H1 (cell line): Measurements from ENCODE around the gene WDR1. TPM values are rescaled to one million over a fixed set of nuclear protein-coding genes. Genes with fewer than 3 reads are reported as not detected.

Experiments used
- CTCF ChIA-PET: fragments of 300-600 bp; sonication (Branson Sonifier 250); formaldehyde crosslinking; loops from one replicate; lab custom pipeline; 2021; ENCODE audit not compliant: partially characterized antibody; lab: Charles Lee
- POLR2A ChIA-PET: fragments of 300-600 bp; sonication (Branson Sonifier 250); formaldehyde crosslinking; loops from one replicate; lab custom pipeline; 2021; ENCODE audit warnings: inconsistent platforms; ENCODE audit not compliant: partially characterized antibody; lab: Charles Lee
- DNase-seq, 2 experiments: peaks; one replicate each; pipeline versions ENCODE4 v3.0.0 to v3.0.0-alpha.2; 2010 to 2022; ENCODE audit warnings: low spot score in 2 of 2, low read depth in 1 of 2, mixed read lengths in 1 of 2
- FAIRE-seq: peaks from 2 replicates; lab custom pipeline; 2011; peaks lifted over from hg19 to GRCh38; lab: Jason Lieb, UNC
- H2AFZ ChIP-seq: 2 replicates; pipeline ENCODE4 v1.8.1; 2012; ENCODE audit warnings: low read length, inconsistent platforms
- H2AK5ac ChIP-seq: 2 replicates; pipeline ENCODE4 v1.6.1; 2013; ENCODE audit warnings: low read depth, low read length
- H2BK120ac ChIP-seq: replicated peaks from 2 replicates; pipeline ENCODE3; 2013; ENCODE audit warnings: low read depth, low read length, inconsistent platforms
- H2BK12ac ChIP-seq: 2 replicates; pipeline ENCODE4 v1.6.1; 2013; ENCODE audit warnings: low read depth, low read length
- H2BK15ac ChIP-seq: 2 replicates; pipeline ENCODE4 v1.6.1; 2013; ENCODE audit warnings: low read length
- H2BK20ac ChIP-seq: 2 replicates; pipeline ENCODE4 v1.6.1; 2013; ENCODE audit warnings: low read length
- H2BK5ac ChIP-seq: 2 replicates; pipeline ENCODE4 v1.6.1; 2013; ENCODE audit warnings: low read depth, low read length
- H3K14ac ChIP-seq: 2 replicates; pipeline ENCODE4 v1.6.1; 2013; ENCODE audit warnings: inconsistent platforms; ENCODE audit not compliant: insufficient read length
- H3K18ac ChIP-seq: 2 replicates; pipeline ENCODE4 v1.6.1; 2013; ENCODE audit warnings: low read length; ENCODE audit errors: extremely low read depth
- H3K23ac ChIP-seq: 2 replicates; pipeline ENCODE4 v1.6.1; 2013; ENCODE audit warnings: inconsistent platforms; ENCODE audit not compliant: insufficient read length
- H3K23me2 ChIP-seq: 2 replicates; pipeline ENCODE4 v1.6.1; 2013; ENCODE audit warnings: low read depth, low read length
- H3K27ac ChIP-seq: 2 replicates; pipeline ENCODE4 v1.6.1; 2011; ENCODE audit warnings: low read depth, low read length, inconsistent platforms
- H3K27me3 ChIP-seq, 4 experiments: replicated peaks in 1 of 4; 1 replicate in 1 of 4; 2 replicates in 3 of 4; pipeline versions ENCODE4 v1.6.1 to v1.8.1; 2011 to 2013; ENCODE audit warnings: low read length in 3 of 4, mild to moderate bottlenecking in 3 of 4, inconsistent platforms in 2 of 4, mixed read lengths in 2 of 4, moderate library complexity in 1 of 4; ENCODE audit not compliant: control insufficient read depth in 3 of 4, insufficient read depth in 3 of 4; ENCODE audit errors: extremely low read depth in 1 of 4
- H3K36me3 ChIP-seq, 4 experiments: 2 replicates each; pipeline versions ENCODE4 v1.6.1 to v1.8.1; 2011 to 2013; ENCODE audit warnings: mild to moderate bottlenecking in 4 of 4, low read length in 3 of 4, moderate library complexity in 2 of 4, control low read depth in 1 of 4, inconsistent platforms in 1 of 4; ENCODE audit not compliant: insufficient read depth in 4 of 4, control insufficient read depth in 2 of 4
- H3K4ac ChIP-seq: replicated peaks from 2 replicates; pipeline ENCODE3; 2013; ENCODE audit warnings: low read length, low read depth, mixed read lengths, inconsistent platforms; ENCODE audit not compliant: insufficient read length
- H3K4me1 ChIP-seq, 4 experiments: replicated peaks in 1 of 4; 1 replicate in 1 of 4; 2 replicates in 3 of 4; pipeline versions ENCODE4 v1.6.1 to v1.8.1; 2011 to 2013; ENCODE audit warnings: low read length in 3 of 4, inconsistent platforms in 2 of 4, mixed read lengths in 1 of 4; ENCODE audit not compliant: insufficient read depth in 4 of 4, control insufficient read depth in 3 of 4
- H3K4me2 ChIP-seq, 2 experiments: 2 replicates each; pipeline versions ENCODE4 v1.6.1 to v1.8.1; 2011 to 2013; ENCODE audit warnings: low read depth in 2 of 2, low read length in 2 of 2, control low read depth in 1 of 2, inconsistent platforms in 1 of 2, mild to moderate bottlenecking in 1 of 2; ENCODE audit not compliant: insufficient read depth in 1 of 2
- H3K4me3 ChIP-seq, 4 experiments: fragments of 200-600, 300-600 bp in 1 of 4; sonication (generic), shearing (Covaris generic), sonication (Bioruptor Twin) in 1 of 4; 2 replicates each; pipeline versions ENCODE4 v1.5.1 to v1.8.1; 2011 to 2016; ENCODE audit warnings: low read length in 4 of 4, low read depth in 3 of 4, control low read depth in 2 of 4, inconsistent platforms in 2 of 4, mild to moderate bottlenecking in 2 of 4, mixed read lengths in 1 of 4, moderate library complexity in 1 of 4; ENCODE audit not compliant: insufficient read depth in 2 of 4; ENCODE audit errors: extremely low read depth in 1 of 4
- H3K56ac ChIP-seq: replicated peaks from 2 replicates; pipeline ENCODE3; 2013; ENCODE audit warnings: low read depth, mild to moderate bottlenecking, mixed read lengths, low read length, inconsistent platforms; ENCODE audit not compliant: insufficient read length
- H3K79me1 ChIP-seq: 2 replicates; pipeline ENCODE4 v1.6.1; 2013; ENCODE audit warnings: low read depth, low read length, control low read depth
- H3K79me2 ChIP-seq, 2 experiments: 2 replicates each; pipeline versions ENCODE4 v1.6.1 to v1.8.1; 2012 to 2013; ENCODE audit warnings: low read length in 2 of 2, mild to moderate bottlenecking in 2 of 2, inconsistent platforms in 1 of 2; ENCODE audit not compliant: insufficient read depth in 2 of 2, control insufficient read depth in 1 of 2
- H3K9ac ChIP-seq, 4 experiments: replicated peaks in 1 of 4; 1 replicate in 1 of 4; 2 replicates in 3 of 4; pipeline versions ENCODE4 v1.6.1 to v1.8.1; 2011 to 2013; ENCODE audit warnings: low read depth in 3 of 4, low read length in 3 of 4, control low read depth in 2 of 4, mild to moderate bottlenecking in 2 of 4, moderate library complexity in 2 of 4, inconsistent platforms in 1 of 4; ENCODE audit errors: extremely low read depth in 1 of 4
- H3K9me3 ChIP-seq, 2 experiments: 2 replicates each; pipeline versions ENCODE4 v1.6.1 to v1.8.1; 2012 to 2013; ENCODE audit warnings: mild to moderate bottlenecking in 2 of 2, moderate library complexity in 2 of 2, control low read depth in 1 of 2, inconsistent platforms in 1 of 2, low read depth in 1 of 2, low read length in 1 of 2, mixed read lengths in 1 of 2; ENCODE audit not compliant: insufficient read depth in 2 of 2
- H4K20me1 ChIP-seq, 2 experiments: replicated peaks in 1 of 2; 2 replicates each; pipeline versions ENCODE3 to v1.8.1; 2011 to 2013; ENCODE audit warnings: inconsistent platforms in 2 of 2, low read length in 2 of 2, mild to moderate bottlenecking in 1 of 2; ENCODE audit not compliant: insufficient read depth in 2 of 2, control insufficient read depth in 1 of 2
- H4K5ac ChIP-seq: 2 replicates; pipeline ENCODE4 v1.6.1; 2013; ENCODE audit warnings: low read length, low read depth, mixed read lengths, inconsistent platforms; ENCODE audit not compliant: insufficient read length
- H4K8ac ChIP-seq: 2 replicates; pipeline ENCODE4 v1.8.0; 2013; ENCODE audit warnings: mild to moderate bottlenecking, moderate library complexity, low read length, inconsistent platforms; ENCODE audit not compliant: insufficient read depth; ENCODE audit errors: extremely low read depth
- H4K91ac ChIP-seq: replicated peaks from 2 replicates; pipeline ENCODE3; 2013; ENCODE audit warnings: low read length, mixed read lengths, inconsistent platforms; ENCODE audit not compliant: insufficient read length
- WGBS, 2 experiments: shearing (Covaris generic) in 1 of 2; methylation state at CpG; one replicate each; pipeline versions ENCODE4 v1.1.6 to v1.1.7; 2013 to 2015; ENCODE audit warnings: low lambda C conversion rate in 2 of 2, mixed read lengths in 2 of 2, inconsistent platforms in 1 of 2, low coverage in 1 of 2, missing lambda C conversion rate in 1 of 2; ENCODE audit not compliant: insufficient replicate concordance in 2 of 2, insufficient coverage in 1 of 2, insufficient read length in 1 of 2; ENCODE audit errors: extremely low coverage in 1 of 2, missing lambda C conversion rate in 1 of 2; 5-methylcytosine and 5-hydroxymethylcytosine counted together
- polyA plus RNA-seq, 7 experiments: library from polyadenylated mRNA; depleted of rRNA in 3 of 7; stranded (reverse) in 5 of 7; unstranded in 2 of 7; fragments of >200 nt in 5 of 7; fragments of 200-250 nt in 2 of 7; gene quantifications; 1 replicate in 5 of 7; 2 replicates in 1 of 7; 4 replicates in 1 of 7; pipeline versions ENCODE4 v1.2.1 to v1.2.3, GENCODE V29; 2011 to 2013; ENCODE audit warnings: missing spikeins in 2 of 7, mixed read lengths in 2 of 7
- total RNA-seq: library from RNA; stranded (reverse); fragmentation: NEBNext Ultra II Directional; extraction: Animal tissue kit (Norgen Biotek cat#: 25700); gene quantifications from 2 replicates; pipeline ENCODE4 v1.2.1, GENCODE V29; 2021

The WDR1 gene
- total and polyA plus RNA-seq, 2 of the 8 experiments (the other 6 are each of a cell fraction or from before 2014, with no cell fraction given), result 315 to 377 TPM

GRCh38 chr4:10041036-10041435 lies 75.6 kb downstream of the WDR1 start:
- Histone ChIP-seq H3K4ac (no peak overlapping the region), H3K79me2 (no peaks in the 10 kb centered on the region), H3K9me3 (no peaks in the 10 kb centered on the region), H3K27ac (no peak overlapping the region), H2AFZ (no peak overlapping the region), H2BK12ac (no peak overlapping the region), H2BK5ac (no peak overlapping the region), H3K23ac (no peak overlapping the region), H2BK120ac (no peak overlapping the region), H3K18ac (no peak overlapping the region), H4K5ac (no peak overlapping the region), H3K23me2 (no peaks in the 10 kb centered on the region), H4K20me1 (no peaks in the 10 kb centered on the region), H4K8ac (no peak overlapping the region), H3K4me2 (no peak overlapping the region), H3K36me3 (no peaks in the 10 kb centered on the region), H3K9ac (no peak overlapping the region), H3K27me3 (no peaks in the 10 kb centered on the region), H2AK5ac (no peak overlapping the region), H3K4me1 (no peaks in the 10 kb centered on the region), H3K4me3 (no peak overlapping the region), H3K56ac (no peak overlapping the region), H2BK15ac (no peak overlapping the region), H4K91ac (no peak overlapping the region), H3K79me1 (no peaks in the 10 kb centered on the region), H3K14ac (no peak overlapping the region), H2BK20ac (no peak overlapping the region)
- CTCF ChIA-PET, result interaction anchor here (1.0 to 1.6 kb wide), 4 partner anchors 9 to 27 kb away, joined by 3 to 5 read pairs (median 4); no protein-coding TSS in a partner anchor
- POLR2A ChIA-PET, result interaction anchor here (0.8 kb wide), 2 partner anchors 14 to 28 kb away, joined by 3 read pairs; no protein-coding TSS in a partner anchor
- 74% methylated on average over 6 of the region's 6 CpGs; no CpG with 5 or more reads in 1 of the 2 experiments for WGBS, 2 experiments
- FAIRE-seq (no peak), DNase-seq (no peak)
